Measurements from ENCODE around the gene ASPRV1. TPM values are rescaled to one million over a fixed set of nuclear protein-coding genes. Genes with fewer than 3 reads are reported as not detected.

The ASPRV1 gene
- total RNA-seq, 1 experiment from 2014 or later: 0.48 TPM

GRCh38 chr2:69977186-69977585 is 15.8 kb upstream of the ASPRV1 start:
- ChIA-PET CTCF (no interaction called here), POLR2A (ENCODE audit: unreplicated experiment) (no interaction called here)
- H3K36me3 ChIP-seq (ENCODE audit: low read depth): no peaks in the 10 kb centered on the region
- 0 out of 2 replicates have a peak, but pooled peaks cover 3% of the 10 kb centered on the region for H3K4me1 ChIP-seq (replicated peaks; ENCODE audit: insufficient read depth)
- H3K27ac ChIP-seq: no peak overlapping the region
- intact Hi-C loops (cut with micrococcal nuclease; ENCODE audit: unreplicated experiment): no loop called here
- H3K9me3 ChIP-seq (ENCODE audit: insufficient read depth, low read depth): no peaks in the 10 kb centered on the region
- H2AFZ ChIP-seq: no peak overlapping the region
- no peaks in the 10 kb centered on the region for H3F3A ChIP-seq (ENCODE audit: insufficient read depth, low read depth)
- no peak overlapping the region for H3K4me3 ChIP-seq
- H3K79me2 ChIP-seq (ENCODE audit: low read depth): no peaks in the 10 kb centered on the region
- no TSS peak for BruUV-seq (replicated peaks)
- DNase-seq: no peak
- H3K4me2 ChIP-seq: no peak overlapping the region
- H4K20me1 ChIP-seq (ENCODE audit: insufficient read depth): no peaks in the 10 kb centered on the region
- TF ChIP-seq CTCF (conservative IDR thresholded peaks at IDR 0.05) (no peak), EZH2 (IDR thresholded peaks at IDR 0.05; ENCODE audit: low read depth) (no peak)
- H3K27me3 ChIP-seq (ENCODE audit: insufficient read depth, low read depth): no peaks in the 10 kb centered on the region
- H3K9me2 ChIP-seq (ENCODE audit: insufficient read depth): no peaks in the 10 kb centered on the region

GRCh38 chr2:69975853-69976462 is 14.5 kb upstream of the ASPRV1 start:
- Histone ChIP-seq H3K79me2 (ENCODE audit: low read depth) (no peaks in the 10 kb centered on the region), H3K27me3 (ENCODE audit: insufficient read depth, low read depth) (no peaks in the 10 kb centered on the region), H3K4me2 (no peak overlapping the region), H3F3A (ENCODE audit: insufficient read depth, low read depth) (no peaks in the 10 kb centered on the region), H3K4me3 (no peak overlapping the region), H2AFZ (no peak overlapping the region), H3K9me3 (ENCODE audit: insufficient read depth, low read depth) (no peaks in the 10 kb centered on the region), H3K9me2 (ENCODE audit: insufficient read depth) (no peaks in the 10 kb centered on the region), H4K20me1 (ENCODE audit: insufficient read depth) (no peaks in the 10 kb centered on the region), H3K27ac (no peak overlapping the region), H3K4me1 (replicated peaks; ENCODE audit: insufficient read depth) (0 out of 2 replicates have a peak, but pooled peaks cover 3% of the 10 kb centered on the region), H3K36me3 (ENCODE audit: low read depth) (no peaks in the 10 kb centered on the region)
- no peak for DNase-seq
- TF ChIP-seq CTCF (conservative IDR thresholded peaks at IDR 0.05) (no peak), EZH2 (IDR thresholded peaks at IDR 0.05; ENCODE audit: low read depth) (no peak)
- intact Hi-C loops (cut with micrococcal nuclease; ENCODE audit: unreplicated experiment): no loop called here
- CTCF ChIA-PET: no interaction called here
- POLR2A ChIA-PET (ENCODE audit: unreplicated experiment): no interaction called here
- BruUV-seq (replicated peaks): no TSS peak

- 0 out of 2 replicates have a peak, but pooled peaks cover 3% of the 10 kb centered on the region for H3K4me1 ChIP-seq (replicated peaks; ENCODE audit: insufficient read depth)
- H3K27ac ChIP-seq: no peak overlapping the region
- no peaks in the 10 kb centered on the region for H3K9me3 ChIP-seq (ENCODE audit: insufficient read depth, low read depth)
- H3F3A ChIP-seq (ENCODE audit: insufficient read depth, low read depth): no peaks in the 10 kb centered on the region
- DNase-seq: no peak
- no peak overlapping the region for H2AFZ ChIP-seq
- no TSS peak for BruUV-seq (replicated peaks)
- no peaks in the 10 kb centered on the region for H4K20me1 ChIP-seq (ENCODE audit: insufficient read depth)
- CTCF ChIA-PET: no interaction called here
- POLR2A ChIA-PET (ENCODE audit: unreplicated experiment): no interaction called here
- no peaks in the 10 kb centered on the region for H3K36me3 ChIP-seq (ENCODE audit: low read depth)
- intact Hi-C loops (cut with micrococcal nuclease; ENCODE audit: unreplicated experiment): no loop called here
- H3K79me2 ChIP-seq (ENCODE audit: low read depth): no peaks in the 10 kb centered on the region
- no peak overlapping the region for H3K4me2 ChIP-seq
- H3K9me2 ChIP-seq (ENCODE audit: insufficient read depth): no peaks in the 10 kb centered on the region
- no peaks in the 10 kb centered on the region for H3K27me3 ChIP-seq (ENCODE audit: insufficient read depth, low read depth)
- no peak for TF ChIP-seq CTCF (conservative IDR thresholded peaks at IDR 0.05)
- no peak for TF ChIP-seq EZH2 (IDR thresholded peaks at IDR 0.05; ENCODE audit: low read depth)
- H3K4me3 ChIP-seq: no peak overlapping the region
Observed at GRCh38 chr2:69975136-69975852, 13.9 kb upstream of the ASPRV1 start.
